OCI-LY1 (cell line): ENCODE data around the gene FOS.

Source experiments
- H2AFZ ChIP-seq: fragments of 200-600 bp; sonication (generic), shearing (Covaris generic); 2 replicates; pipeline ENCODE4 v1.6.0; 2014; ENCODE audit warnings: antibody characterized with exemption, mild to moderate bottlenecking, low read length
- H3F3A ChIP-seq: fragments of 200-600 bp; sonication (generic), shearing (Covaris generic); 2 replicates; pipeline ENCODE4 v1.6.0; 2014; ENCODE audit warnings: mild to moderate bottlenecking, antibody characterized with exemption, low read length, moderate library complexity; ENCODE audit not compliant: insufficient read depth
- H3K27ac ChIP-seq: fragments of 200-600 bp; sonication (generic); 2 replicates; pipeline ENCODE4 v1.5.1; 2014; ENCODE audit warnings: low read length, mixed run types, mild to moderate bottlenecking, low read depth; ENCODE audit not compliant: poor library complexity, severe bottlenecking
- H3K27me3 ChIP-seq: fragments of 200-600 bp; sonication (generic); 2 replicates; pipeline ENCODE4 v1.6.0; 2014; ENCODE audit warnings: antibody characterized with exemption, mild to moderate bottlenecking, low read length, moderate library complexity; ENCODE audit not compliant: insufficient read depth
- H3K36me3 ChIP-seq: fragments of 200-600 bp; sonication (generic); 2 replicates; pipeline ENCODE4 v1.6.1; 2014; ENCODE audit warnings: mild to moderate bottlenecking, antibody characterized with exemption, low read length, moderate library complexity, mixed read lengths; ENCODE audit not compliant: insufficient read depth
- H3K4me1 ChIP-seq: fragments of 200-600 bp; sonication (generic); 2 replicates; pipeline ENCODE4 v1.5.1; 2014; ENCODE audit warnings: mild to moderate bottlenecking, low read length, moderate library complexity; ENCODE audit not compliant: insufficient read depth, severe bottlenecking
- H3K4me2 ChIP-seq: fragments of 200-600 bp; sonication (generic), shearing (Covaris generic); 2 replicates; pipeline ENCODE4 v1.6.1; 2014; ENCODE audit warnings: low read length
- H3K4me3 ChIP-seq: fragments of 200-600 bp; sonication (generic); 2 replicates; pipeline ENCODE4 v1.5.1; 2014; ENCODE audit warnings: low read length, low read depth, mild to moderate bottlenecking, mixed read lengths; ENCODE audit not compliant: poor library complexity, severe bottlenecking
- H3K79me2 ChIP-seq: fragments of 200-600 bp; shearing (Covaris generic); 2 replicates; pipeline ENCODE4 v1.6.1; 2016; ENCODE audit warnings: mixed run types, low read length, mixed read lengths; ENCODE audit not compliant: insufficient read depth
- H3K9ac ChIP-seq: fragments of 200-600 bp; sonication (generic), shearing (Covaris generic); 2 replicates; pipeline ENCODE4 v1.6.1; 2014; ENCODE audit warnings: mild to moderate bottlenecking, low read length, mixed read lengths
- H3K9me2 ChIP-seq: fragments of 200-600 bp; sonication (generic), shearing (Covaris generic); 2 replicates; pipeline ENCODE4 v1.6.1; 2014; ENCODE audit warnings: low read depth, mild to moderate bottlenecking, low read length, mixed read lengths
- H3K9me3 ChIP-seq: fragments of 200-600 bp; shearing (Covaris generic); 2 replicates; pipeline ENCODE4 v1.6.1; 2014; ENCODE audit warnings: low read length, mixed read lengths
- H4K20me1 ChIP-seq: fragments of 200-600 bp; sonication (generic), shearing (Covaris generic); 2 replicates; pipeline ENCODE4 v1.6.0; 2016; ENCODE audit warnings: mild to moderate bottlenecking, low read length; ENCODE audit not compliant: insufficient read depth
- EZH2 ChIP-seq: fragments of 200-600 bp; sonication (generic), shearing (Covaris generic); IDR thresholded peaks from 2 replicates; pipeline ENCODE4 v1.8.0; 2017; ENCODE audit warnings: borderline replicate concordance, mixed run types, mild to moderate bottlenecking, antibody characterized with exemption, low read length, moderate library complexity, mixed read lengths
- TF ChIP-seq, protein P1 (sequence below): fragments of 200-600 bp; sonication (generic), shearing (Covaris generic); IDR thresholded peaks from 2 replicates; pipeline ENCODE4 v1.5.1; 2017; ENCODE audit warnings: mild to moderate bottlenecking, antibody characterized with exemption, low read length, moderate library complexity, mixed read lengths

Gene FOS

GRCh38 chr14:75258803-75259509, 19.7 kb upstream of the FOS start:
- H4K20me1 ChIP-seq = no peaks in the 10 kb centered on the region
- no peak overlapping the region; the same call in 1 of the 2 replicates for H2AFZ ChIP-seq
- H3K27me3 ChIP-seq = peaks cover 9% of the 10 kb centered on the region; the same call in 1 of the 2 replicates
- no peaks in the 10 kb centered on the region for H3K36me3 ChIP-seq
- H3K9me3 ChIP-seq = no peaks in the 10 kb centered on the region
- H3K79me2 ChIP-seq = no peaks in the 10 kb centered on the region
- no peaks in the 10 kb centered on the region for H3K9me2 ChIP-seq
- no peak overlapping the region for H3K27ac ChIP-seq
- no peak for TF ChIP-seq EZH2
- TF ChIP-seq, protein P1, sequence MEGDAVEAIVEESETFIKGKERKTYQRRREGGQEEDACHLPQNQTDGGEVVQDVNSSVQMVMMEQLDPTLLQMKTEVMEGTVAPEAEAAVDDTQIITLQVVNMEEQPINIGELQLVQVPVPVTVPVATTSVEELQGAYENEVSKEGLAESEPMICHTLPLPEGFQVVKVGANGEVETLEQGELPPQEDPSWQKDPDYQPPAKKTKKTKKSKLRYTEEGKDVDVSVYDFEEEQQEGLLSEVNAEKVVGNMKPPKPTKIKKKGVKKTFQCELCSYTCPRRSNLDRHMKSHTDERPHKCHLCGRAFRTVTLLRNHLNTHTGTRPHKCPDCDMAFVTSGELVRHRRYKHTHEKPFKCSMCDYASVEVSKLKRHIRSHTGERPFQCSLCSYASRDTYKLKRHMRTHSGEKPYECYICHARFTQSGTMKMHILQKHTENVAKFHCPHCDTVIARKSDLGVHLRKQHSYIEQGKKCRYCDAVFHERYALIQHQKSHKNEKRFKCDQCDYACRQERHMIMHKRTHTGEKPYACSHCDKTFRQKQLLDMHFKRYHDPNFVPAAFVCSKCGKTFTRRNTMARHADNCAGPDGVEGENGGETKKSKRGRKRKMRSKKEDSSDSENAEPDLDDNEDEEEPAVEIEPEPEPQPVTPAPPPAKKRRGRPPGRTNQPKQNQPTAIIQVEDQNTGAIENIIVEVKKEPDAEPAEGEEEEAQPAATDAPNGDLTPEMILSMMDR = no peak
- peak overlapping the region; percentile 79 for H3K4me2 ChIP-seq
- H3K9ac ChIP-seq = no peak overlapping the region; the same call in 1 of the 2 replicates
- H3F3A ChIP-seq = no peaks in the 10 kb centered on the region
- peaks cover 18% of the 10 kb centered on the region for H3K4me1 ChIP-seq
- peak overlapping the region; percentile 60 for H3K4me3 ChIP-seq

- H3K9ac ChIP-seq = no peak overlapping the region; the same call in 1 of the 2 replicates
- H2AFZ ChIP-seq = no peak overlapping the region; the same call in 1 of the 2 replicates
- no peaks in the 10 kb centered on the region for H3F3A ChIP-seq
- peaks cover 9% of the 10 kb centered on the region; the same call in 1 of the 2 replicates for H3K27me3 ChIP-seq
- no peaks in the 10 kb centered on the region for H4K20me1 ChIP-seq
- H3K9me2 ChIP-seq = no peaks in the 10 kb centered on the region
- H3K79me2 ChIP-seq = no peaks in the 10 kb centered on the region
- H3K27ac ChIP-seq = no peak overlapping the region
- no peaks in the 10 kb centered on the region for H3K9me3 ChIP-seq
- no peaks in the 10 kb centered on the region for H3K36me3 ChIP-seq
- H3K4me2 ChIP-seq = peak overlapping the region; percentile 79
- peak overlapping the region; percentile 60 for H3K4me3 ChIP-seq
- H3K4me1 ChIP-seq = peaks cover 18% of the 10 kb centered on the region
- TF ChIP-seq EZH2 = no peak
- TF ChIP-seq, protein P1 = no peak
These were observed 19.1 kb upstream of the FOS start for GRCh38 chr14:75259510-75259855.

DNA sequence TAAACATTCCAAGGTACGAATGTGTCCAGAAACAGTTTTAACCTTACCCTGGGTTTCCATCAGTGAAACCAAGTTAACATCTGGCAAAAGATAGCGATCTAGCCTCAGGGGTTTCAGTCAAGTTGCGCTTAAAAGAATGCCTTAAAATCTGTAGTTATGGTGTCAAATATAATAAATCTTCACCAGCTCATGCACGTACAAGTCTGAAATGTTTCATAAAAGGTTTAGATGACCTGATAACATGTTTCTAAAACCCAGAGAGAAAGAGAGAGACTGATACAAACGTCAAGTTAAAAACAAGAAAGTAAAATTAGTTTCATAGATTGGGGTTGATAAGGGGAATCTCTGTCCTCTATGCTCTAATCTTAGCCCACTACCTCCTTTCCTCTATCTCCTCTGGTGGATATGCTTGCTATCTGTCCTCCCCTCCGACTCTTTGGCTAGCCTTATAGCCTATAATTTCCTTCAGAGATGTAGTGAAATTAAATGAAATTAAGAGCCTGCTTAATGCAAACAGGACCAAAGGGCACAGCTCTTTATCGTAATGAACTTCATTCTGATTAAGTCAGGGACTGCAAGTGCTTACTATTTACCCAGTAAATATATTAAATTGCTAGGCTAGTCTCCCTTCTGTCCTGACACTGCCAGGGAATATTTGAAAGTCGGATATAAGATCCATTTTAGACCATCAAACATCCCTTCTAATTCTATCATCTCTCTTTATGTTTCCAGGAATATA, 18.4 kb upstream of the FOS start:
- no peak overlapping the region for H3K4me2 ChIP-seq
- H3K9ac ChIP-seq = no peak overlapping the region
- TF ChIP-seq, protein P1 = no peak
- TF ChIP-seq EZH2 = no peak
- no peaks in the 10 kb centered on the region for H3F3A ChIP-seq
- no peaks in the 10 kb centered on the region for H3K9me2 ChIP-seq
- no peak overlapping the region for H2AFZ ChIP-seq
- H3K27ac ChIP-seq = no peak overlapping the region
- no peaks in the 10 kb centered on the region for H3K36me3 ChIP-seq
- H3K27me3 ChIP-seq = peaks cover 9% of the 10 kb centered on the region; the same call in 1 of the 2 replicates
- peaks cover 18% of the 10 kb centered on the region for H3K4me1 ChIP-seq
- no peaks in the 10 kb centered on the region for H3K79me2 ChIP-seq
- H4K20me1 ChIP-seq = no peaks in the 10 kb centered on the region
- H3K4me3 ChIP-seq = no peak overlapping the region
- H3K9me3 ChIP-seq = no peaks in the 10 kb centered on the region
